Nephron (organoid): ENCODE data around the gene HMG20B.
"Not testable (repeated sequence)": the region's sequence is repeated elsewhere in the genome, so short reads cannot be mapped to it uniquely, and the experiment has no call there.

Experiments
- H3K27ac Mint-ChIP-seq, 3 experiments: 2 replicates each; pipeline ENCODE4 v1.8.0; 2020; ENCODE audit warnings: mixed read lengths in 3 of 3, mild to moderate bottlenecking in 2 of 3, moderate library complexity in 1 of 3
- H3K27me3 Mint-ChIP-seq: 2 replicates; pipeline ENCODE4 v1.8.0; 2021; ENCODE audit warnings: low read depth, mild to moderate bottlenecking, moderate library complexity, mixed read lengths
- H3K36me3 Mint-ChIP-seq: 2 replicates; pipeline ENCODE4 v1.8.0; 2020; ENCODE audit warnings: low read depth, mixed read lengths
- H3K4me1 Mint-ChIP-seq: 2 replicates; pipeline ENCODE4 v1.8.0; 2020; ENCODE audit warnings: mixed read lengths
- H3K4me3 Mint-ChIP-seq, 3 experiments: 2 replicates each; pipeline ENCODE4 v1.8.0; 2020; ENCODE audit warnings: mild to moderate bottlenecking in 3 of 3, mixed read lengths in 3 of 3, moderate library complexity in 2 of 3
- H3K9me3 Mint-ChIP-seq: 2 replicates; pipeline ENCODE4 v1.8.0; 2020; ENCODE audit warnings: mixed read lengths
- TF ChIP-seq, protein P1 (sequence below), 3 experiments: fragments of 200-600 bp; sonication (generic); IDR thresholded peaks; one replicate each; pipeline ENCODE4 v1.5.0; 2021; ENCODE audit warnings: antibody characterized with exemption in 3 of 3; ENCODE audit not compliant: unreplicated experiment in 3 of 3

HMG20B gene

DNA sequence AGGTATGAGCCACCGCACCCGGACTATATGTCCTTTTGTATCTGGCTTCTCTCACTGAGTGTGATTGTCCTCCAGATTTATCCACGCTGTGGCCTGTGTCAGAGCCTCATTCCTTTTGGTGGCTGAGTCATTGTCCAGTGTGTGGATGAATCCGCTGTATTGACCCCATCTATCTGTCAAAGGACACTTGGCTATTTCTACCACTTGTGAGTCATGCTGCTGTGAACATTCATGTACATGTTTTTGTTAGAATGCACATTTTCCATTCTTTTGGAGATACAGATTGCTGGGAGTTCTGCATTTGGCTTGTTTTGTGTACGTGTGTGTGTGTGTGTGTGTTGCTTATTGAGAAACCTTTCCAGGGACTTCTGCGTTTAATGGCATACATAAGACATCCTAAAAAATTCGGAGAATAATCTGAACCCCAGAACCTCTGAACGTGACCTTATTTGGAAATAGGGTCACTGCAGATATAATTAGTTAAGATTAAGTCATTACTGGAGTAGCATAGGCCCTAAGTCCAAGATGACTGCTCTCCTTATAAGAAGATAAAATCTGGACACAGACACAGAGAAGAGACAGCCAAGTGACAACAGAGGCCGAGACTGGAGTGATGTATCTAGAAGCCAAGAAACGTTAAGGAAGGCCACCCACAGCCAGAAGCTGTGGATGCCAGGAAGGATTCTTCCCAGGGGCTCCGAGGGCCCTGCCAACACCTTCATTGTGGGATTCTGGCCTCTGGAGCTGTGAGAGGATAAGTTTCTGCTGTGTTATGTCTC lies 7.6 kb downstream of the HMG20B start:
- TF ChIP-seq, protein P1, sequence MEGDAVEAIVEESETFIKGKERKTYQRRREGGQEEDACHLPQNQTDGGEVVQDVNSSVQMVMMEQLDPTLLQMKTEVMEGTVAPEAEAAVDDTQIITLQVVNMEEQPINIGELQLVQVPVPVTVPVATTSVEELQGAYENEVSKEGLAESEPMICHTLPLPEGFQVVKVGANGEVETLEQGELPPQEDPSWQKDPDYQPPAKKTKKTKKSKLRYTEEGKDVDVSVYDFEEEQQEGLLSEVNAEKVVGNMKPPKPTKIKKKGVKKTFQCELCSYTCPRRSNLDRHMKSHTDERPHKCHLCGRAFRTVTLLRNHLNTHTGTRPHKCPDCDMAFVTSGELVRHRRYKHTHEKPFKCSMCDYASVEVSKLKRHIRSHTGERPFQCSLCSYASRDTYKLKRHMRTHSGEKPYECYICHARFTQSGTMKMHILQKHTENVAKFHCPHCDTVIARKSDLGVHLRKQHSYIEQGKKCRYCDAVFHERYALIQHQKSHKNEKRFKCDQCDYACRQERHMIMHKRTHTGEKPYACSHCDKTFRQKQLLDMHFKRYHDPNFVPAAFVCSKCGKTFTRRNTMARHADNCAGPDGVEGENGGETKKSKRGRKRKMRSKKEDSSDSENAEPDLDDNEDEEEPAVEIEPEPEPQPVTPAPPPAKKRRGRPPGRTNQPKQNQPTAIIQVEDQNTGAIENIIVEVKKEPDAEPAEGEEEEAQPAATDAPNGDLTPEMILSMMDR (IDR thresholded peaks at IDR 0.05; ENCODE audit: unreplicated experiment in 3 of 3): no peak
- Mint-ChIP-seq H3K36me3 (peaks cover 3% of the 10 kb centered on the region), H3K9me3 (no peaks in the 10 kb centered on the region), H3K4me3 (peak overlapping the region in 2 of 3 experiments; percentile 4 to 45), H3K4me1 (peaks cover 10% of the 10 kb centered on the region), H3K27ac (peak overlapping the region in 1 of 3 experiments; percentile 50), H3K27me3 (peaks cover 48% of the 10 kb centered on the region)

DNA sequence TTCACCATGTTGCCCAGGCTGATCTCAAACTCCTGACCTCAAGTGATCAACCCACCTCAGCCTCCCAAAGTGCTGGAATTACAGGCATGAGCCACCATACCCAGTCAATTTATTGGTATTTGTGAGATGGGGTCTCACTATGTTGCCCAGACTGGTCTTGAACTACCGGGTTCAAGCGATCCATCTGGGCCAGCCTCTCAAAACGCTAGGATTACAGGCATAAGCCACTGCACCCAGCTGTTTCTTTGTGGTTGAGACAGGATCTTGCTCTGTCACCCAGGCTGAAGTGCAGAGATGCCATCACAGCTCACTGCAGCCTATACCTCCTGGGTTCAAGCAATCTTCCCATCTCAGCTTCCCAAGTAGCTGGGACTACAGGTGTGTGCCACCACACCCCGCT lies 9.0 kb downstream of the HMG20B start:
- H3K36me3 Mint-ChIP-seq, H3K4me1 Mint-ChIP-seq, H3K27ac Mint-ChIP-seq, H3K9me3 Mint-ChIP-seq, H3K4me3 Mint-ChIP-seq: not testable (repeated sequence)
- peaks cover 57% of the 10 kb centered on the region for H3K27me3 Mint-ChIP-seq

DNA sequence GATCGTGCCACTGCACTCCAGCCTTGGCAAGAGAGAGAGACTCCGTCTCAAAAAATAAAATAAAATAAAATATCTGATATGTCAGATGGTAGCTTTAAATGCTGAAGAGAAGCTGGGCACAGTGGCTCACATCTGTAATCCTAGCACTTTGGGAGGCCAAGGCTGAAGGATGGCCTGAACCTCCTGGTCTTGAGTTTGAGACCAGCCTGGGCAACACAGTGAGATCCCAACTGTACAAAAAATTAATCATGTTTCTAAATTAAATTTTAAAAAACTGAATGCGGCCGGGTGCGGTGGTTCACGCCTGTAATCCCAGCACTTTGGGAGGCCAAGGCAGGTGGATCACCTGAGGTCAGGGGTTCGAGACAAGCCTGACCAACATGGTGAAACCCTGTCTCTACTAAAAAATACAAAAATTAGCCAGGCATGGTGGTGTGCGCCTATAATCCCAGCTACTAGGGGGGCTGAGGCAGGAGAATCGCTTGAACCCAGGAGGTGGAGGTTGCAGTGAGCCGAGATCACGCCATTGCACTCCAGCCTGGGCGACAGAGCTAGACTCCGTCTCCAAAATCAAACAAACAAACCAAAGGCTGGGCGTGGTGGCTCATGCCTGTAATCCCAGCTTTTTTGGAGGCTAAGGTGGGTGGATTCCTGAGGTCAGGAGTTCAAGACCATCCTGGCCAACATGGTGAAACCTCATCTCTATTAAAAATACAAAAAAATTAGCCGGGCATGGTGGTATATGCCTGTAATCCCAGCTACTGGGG lies 11.5 kb downstream of the HMG20B start:
- not testable (repeated sequence) for H3K4me3 Mint-ChIP-seq, H3K36me3 Mint-ChIP-seq, H3K27ac Mint-ChIP-seq, H3K4me1 Mint-ChIP-seq, H3K9me3 Mint-ChIP-seq
- peaks cover 77% of the 10 kb centered on the region for H3K27me3 Mint-ChIP-seq

DNA sequence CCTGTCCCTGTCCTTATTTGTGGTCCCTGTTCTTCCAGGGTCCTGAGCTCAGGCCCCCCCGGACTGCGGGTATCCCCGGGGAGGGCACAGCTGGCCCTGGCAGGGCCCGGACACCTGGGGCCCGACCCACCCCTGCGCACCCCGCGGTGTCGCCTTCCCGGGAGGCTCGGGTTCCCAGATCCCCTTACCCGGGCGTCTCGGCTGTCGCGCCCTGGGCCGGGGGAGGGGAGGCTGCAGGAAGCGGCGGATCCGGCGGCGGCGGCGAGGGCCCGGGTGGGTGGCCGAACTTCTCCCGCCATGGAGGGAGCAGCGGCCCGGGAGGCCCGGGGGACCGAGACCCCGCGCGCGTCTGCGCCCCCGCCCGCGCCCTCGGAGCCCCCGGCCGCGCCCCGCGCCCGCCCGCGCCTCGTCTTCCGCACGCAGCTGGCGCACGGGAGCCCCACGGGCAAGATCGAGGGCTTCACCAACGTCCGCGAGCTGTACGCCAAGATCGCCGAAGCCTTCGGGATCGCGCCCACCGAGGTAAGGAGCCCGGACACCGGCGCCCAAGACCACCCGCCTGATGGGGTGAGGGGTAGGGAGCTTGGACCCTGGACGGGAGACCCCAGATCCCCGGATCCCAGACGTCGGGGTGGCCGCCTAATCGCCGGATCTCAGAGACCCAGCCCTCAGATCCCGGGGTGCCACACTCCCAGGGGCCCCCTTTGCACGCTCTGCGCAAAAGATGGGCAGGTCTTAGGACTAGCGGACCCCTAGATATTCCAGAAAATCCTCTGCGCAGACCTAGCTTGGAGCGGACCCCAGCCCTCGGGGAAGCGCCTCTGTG lies 12.8 kb downstream of the HMG20B start, which contains the start of gene GIPC3:
GIPC3 (plus strand) TSS at position 178 of the 826 bp plus-strand sequence; CDS start at position 298, 120 bp downstream.
- peaks cover 66% of the 10 kb centered on the region for H3K27me3 Mint-ChIP-seq

DNA sequence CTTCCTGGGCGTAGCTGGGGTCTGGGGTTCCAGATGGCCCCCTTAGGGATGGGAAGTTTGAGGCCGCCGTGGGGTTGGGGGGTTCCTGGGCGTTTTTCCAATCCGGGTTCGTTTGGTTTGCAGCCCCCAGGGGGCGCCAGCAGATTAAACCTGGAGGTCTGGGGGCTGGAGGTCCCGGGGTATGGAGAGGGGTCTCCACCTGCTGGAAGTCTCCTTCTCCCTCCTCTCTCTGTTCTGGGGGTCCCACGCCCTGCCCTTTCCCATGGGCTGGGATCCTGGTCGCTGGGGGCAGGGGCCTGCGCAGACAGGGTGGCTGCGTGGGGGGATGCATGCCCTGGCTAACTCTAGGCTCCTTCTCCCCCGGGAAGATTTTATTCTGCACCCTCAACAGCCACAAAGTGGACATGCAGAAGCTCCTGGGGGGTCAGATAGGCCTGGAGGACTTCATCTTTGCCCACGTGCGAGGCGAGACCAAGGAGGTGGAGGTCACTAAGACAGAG lies 13.4 kb downstream of the HMG20B start:
- TF ChIP-seq, protein P1 (IDR thresholded peaks at IDR 0.05; ENCODE audit: unreplicated experiment in 3 of 3): peak; percentile 31 to 50 (median 34)
- H3K36me3 Mint-ChIP-seq: no peaks in the 10 kb centered on the region
- H3K27me3 Mint-ChIP-seq: peaks cover 63% of the 10 kb centered on the region
- peaks cover 4% of the 10 kb centered on the region for H3K9me3 Mint-ChIP-seq
- H3K27ac Mint-ChIP-seq: no peak overlapping the region
- H3K4me1 Mint-ChIP-seq: no peaks in the 10 kb centered on the region
- H3K4me3 Mint-ChIP-seq: no peak overlapping the region

More for the DNA sequence above, 12.8 kb downstream of the HMG20B start, which contains the start of gene GIPC3:
- TF ChIP-seq, protein P1 (IDR thresholded peaks at IDR 0.05; ENCODE audit: unreplicated experiment in 3 of 3): no peak
- Mint-ChIP-seq H3K9me3 (peaks cover 4% of the 10 kb centered on the region), H3K4me1 (peaks cover 2% of the 10 kb centered on the region), H3K36me3 (no peaks in the 10 kb centered on the region), H3K27ac (no peak within 1 kb of the TSS), H3K4me3 (no peak within 1 kb of the TSS)

DNA sequence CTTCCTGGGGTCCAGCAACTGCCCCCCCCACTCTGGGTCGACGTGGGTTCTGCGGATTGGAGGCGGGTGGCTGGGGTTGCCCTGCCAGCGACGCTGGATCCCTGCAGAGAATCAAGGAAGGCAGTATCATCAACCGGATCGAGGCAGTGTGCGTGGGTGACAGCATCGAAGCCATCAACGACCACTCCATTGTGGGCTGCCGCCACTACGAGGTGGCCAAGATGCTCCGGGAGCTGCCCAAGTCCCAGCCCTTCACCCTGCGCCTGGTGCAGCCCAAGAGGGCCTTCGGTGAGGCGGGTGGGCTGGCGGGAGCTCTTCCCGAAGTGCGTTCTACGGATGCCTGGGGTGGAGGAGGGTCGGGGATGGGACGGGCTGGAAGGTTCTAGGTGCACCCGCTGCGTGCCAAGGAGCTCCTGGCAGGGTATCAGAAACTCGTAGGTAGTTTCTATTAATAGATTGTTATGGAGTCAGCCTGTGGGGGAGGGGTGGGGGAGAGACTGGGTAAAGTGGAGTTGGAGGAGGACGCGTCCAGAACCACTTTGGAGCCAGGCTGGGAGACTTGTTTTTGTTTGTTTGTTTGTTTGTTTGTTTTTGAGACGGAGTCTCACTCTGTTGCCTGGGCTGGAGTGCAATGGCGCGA lies 14.1 kb downstream of the HMG20B start:
- H3K4me3 Mint-ChIP-seq: no peak overlapping the region
- TF ChIP-seq, protein P1 (IDR thresholded peaks at IDR 0.05; ENCODE audit: unreplicated experiment in 3 of 3): no peak
- no peak overlapping the region for H3K27ac Mint-ChIP-seq
- no peaks in the 10 kb centered on the region for H3K4me1 Mint-ChIP-seq
- peaks cover 4% of the 10 kb centered on the region for H3K9me3 Mint-ChIP-seq
- peaks cover 69% of the 10 kb centered on the region for H3K27me3 Mint-ChIP-seq
- no peaks in the 10 kb centered on the region for H3K36me3 Mint-ChIP-seq
